ENCODE measurements around the gene COL5A3.
"Not testable (repeated sequence)": the region's sequence is repeated elsewhere in the genome, so short reads cannot be mapped to it uniquely, and the experiment has no call there.

COL5A3 gene

DNA sequence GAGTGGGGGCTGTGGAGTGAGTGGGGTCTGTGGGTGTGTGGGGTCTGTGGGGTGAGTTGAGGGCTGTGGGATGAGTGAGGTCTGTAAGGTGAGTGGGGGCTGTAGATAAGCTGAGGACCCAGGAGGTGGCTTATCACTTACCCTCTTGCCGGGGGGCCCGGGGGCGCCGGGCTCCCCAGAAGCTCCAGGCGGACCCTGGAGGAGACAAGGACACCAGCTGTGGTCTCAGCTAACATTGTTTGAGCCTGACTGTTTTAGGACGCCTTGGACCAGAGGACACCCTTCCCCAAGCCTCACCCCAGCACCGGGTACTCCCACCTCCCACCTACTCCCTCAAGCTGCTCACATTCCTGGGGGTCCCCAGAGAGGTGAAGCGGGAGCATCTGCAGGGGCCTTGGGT lies 39.8 kb downstream of the COL5A3 start:
- DNase-seq (ENCODE audit: low spot score), result no peak

DNA sequence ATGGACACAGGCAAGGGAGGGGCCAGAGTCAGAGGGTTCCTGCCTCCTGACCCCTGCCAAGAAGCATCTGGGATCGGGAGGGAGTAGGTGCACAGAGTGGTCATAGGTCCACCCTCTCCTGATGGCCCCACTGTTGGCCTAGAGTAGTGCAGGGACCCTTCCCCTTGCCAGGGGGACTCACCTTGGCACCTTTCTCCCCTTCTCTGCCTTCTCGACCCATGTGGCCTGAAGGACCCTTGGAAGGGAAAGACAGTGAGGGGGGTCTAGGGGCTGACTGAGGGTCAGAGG lies 40.7 kb downstream of the COL5A3 start:
- DNase-seq (ENCODE audit: low spot score), result no peak

DNA sequence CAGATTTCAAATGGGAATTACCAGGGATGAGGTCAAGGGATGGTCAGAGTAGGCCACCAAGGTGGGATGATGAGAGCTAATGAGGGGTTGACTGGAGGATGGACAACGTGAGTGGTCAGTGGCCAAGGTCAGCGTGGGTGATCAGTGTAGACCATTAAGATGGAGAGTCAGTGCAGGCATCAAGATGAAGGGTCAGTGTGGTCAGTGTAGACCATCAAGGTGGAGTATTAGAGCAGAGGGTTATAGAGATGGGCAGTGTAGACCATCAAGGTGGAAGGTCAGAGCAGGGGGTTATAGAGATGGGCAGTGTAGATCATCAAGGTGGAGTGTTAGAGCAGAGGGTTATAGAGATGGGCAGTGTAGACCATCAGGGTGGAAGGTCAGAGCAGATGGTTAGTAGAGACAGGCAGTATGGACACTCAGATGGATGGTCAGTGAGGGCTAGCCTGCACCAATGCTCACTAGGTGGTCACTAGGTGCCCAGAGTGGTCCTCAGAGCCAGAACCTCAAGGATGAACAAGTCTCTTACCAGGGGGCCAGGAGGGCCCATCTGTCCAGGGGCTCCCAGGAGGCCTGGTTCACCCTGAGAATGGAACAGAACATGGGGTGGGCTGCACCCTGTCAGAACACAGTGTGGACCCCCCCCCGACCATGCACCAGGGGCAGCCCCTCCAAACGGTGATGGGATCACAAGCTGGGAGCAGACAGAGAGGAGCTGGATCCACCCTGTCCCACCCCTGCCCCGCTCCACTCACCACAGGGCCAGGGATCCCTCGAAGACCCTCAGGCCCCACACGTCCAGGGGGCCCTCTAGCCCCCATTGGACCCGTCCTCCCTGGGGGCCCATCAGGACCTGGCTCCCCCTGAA lies 41.2 kb downstream of the COL5A3 start:
- no peak for DNase-seq (ENCODE audit: low spot score)

DNA sequence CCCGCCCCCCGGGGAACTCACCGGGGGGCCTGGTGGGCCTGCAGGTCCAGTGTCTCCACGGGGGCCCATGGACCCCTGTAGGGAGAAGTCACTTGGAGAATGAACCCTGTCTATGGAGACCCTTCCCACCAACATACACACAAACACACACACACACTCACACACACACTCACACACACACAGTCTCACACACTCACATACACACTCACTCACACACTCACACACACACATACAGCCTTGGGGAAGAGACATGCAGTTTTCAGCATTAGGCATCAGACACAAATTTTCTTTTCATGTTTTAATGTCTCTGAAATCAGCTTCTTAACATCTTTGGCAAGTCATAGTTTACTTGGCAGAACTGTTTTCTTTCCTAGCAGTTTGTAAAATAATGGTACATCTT lies 43.0 kb downstream of the COL5A3 start:
- no peak for DNase-seq (ENCODE audit: low spot score)

DNA sequence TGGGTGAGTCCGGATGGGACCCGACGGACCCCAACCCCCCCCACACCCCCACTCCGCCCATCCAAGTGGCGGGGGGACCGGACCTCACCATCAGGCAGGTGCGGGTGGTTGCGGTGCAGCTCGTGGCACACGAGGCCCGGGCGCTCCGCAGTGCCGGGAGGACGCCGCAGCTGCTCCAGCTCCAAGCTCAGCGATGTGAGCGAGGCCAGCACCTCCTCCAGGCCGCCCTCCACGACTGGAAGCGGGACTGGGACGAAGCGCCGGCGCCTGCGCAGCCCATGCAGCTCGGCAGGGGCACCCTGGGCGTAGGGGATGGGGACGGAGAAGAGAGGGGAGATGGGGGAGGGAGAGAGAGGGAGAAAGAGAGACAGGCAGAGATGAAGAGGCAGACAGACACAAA lies 43.9 kb downstream of the COL5A3 start:
- DNase-seq (ENCODE audit: low spot score), result no peak

DNA sequence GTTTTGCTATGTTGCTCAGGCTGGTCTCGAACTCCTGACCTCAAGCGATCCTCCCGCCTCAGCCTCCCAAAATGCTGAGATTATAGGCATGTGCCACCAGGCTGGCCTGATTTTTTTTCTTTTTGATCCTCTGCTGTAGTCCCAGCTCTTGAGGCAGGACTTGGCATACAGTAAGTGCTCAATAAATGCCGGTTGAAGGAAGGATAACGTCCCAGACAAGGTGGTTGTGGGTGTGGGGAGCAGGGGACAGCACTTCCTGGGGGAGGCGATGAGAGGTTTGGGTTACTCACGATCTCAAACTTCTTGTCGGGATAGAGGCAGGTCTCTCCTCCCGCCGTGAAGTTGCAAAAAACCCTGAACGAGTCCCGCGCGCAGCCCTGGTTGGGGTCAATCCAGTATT lies 44.3 kb downstream of the COL5A3 start:
- DNase-seq (ENCODE audit: low spot score), result no peak

DNA sequence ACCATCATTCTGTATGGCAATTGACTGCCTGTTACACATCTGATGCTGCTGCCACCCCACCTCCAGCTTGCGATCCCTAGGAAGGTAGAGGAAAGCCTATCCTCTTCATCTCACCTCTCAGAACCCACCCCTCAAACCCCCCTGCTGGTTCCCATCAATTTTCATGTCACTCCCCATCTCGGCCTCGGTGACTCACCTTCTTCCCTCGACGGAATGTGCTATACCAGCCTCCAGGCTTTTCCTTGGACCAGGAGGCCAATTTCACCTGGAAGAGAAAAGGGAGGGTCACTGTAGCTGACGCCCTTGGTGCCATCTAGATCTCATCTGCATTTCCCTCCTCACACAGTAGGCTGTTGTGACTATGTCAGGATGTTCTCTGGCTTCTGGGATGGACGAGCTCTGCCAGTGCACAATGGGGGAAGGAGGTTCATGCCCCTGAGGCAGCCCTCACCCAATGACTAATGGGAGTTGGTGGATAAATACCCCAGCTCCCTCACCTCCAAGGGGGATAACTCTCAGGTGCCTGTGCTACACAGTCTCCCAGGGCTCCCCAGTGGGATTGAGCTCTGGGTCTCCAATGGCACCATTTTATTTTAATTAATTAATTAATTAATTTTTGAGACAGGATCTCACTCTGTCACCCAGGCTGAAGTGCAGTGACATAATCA lies 47.5 kb downstream of the COL5A3 start:
- DNase-seq (ENCODE audit: low spot score), result no peak

DNA sequence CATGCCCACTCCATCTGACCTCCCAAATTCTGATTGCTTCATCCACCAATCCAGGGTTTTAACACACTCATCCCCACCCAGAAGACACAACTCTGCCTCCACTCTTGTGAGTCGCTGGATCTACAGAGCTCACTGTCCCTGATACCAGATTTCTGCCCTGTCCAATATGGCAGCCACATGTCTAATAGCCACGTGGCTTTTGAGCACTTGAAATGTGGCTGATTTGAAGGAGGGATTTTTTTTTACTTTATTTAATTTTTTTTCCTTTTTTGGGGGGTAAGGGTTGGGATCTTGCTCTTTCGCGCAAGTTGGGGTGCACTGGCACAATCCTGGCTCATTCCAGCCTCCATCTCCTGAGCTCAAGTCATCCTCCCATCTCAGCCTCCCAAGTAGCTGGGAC lies 49.2 kb downstream of the COL5A3 start:
- DNase-seq (ENCODE audit: low spot score), result no peak

DNA sequence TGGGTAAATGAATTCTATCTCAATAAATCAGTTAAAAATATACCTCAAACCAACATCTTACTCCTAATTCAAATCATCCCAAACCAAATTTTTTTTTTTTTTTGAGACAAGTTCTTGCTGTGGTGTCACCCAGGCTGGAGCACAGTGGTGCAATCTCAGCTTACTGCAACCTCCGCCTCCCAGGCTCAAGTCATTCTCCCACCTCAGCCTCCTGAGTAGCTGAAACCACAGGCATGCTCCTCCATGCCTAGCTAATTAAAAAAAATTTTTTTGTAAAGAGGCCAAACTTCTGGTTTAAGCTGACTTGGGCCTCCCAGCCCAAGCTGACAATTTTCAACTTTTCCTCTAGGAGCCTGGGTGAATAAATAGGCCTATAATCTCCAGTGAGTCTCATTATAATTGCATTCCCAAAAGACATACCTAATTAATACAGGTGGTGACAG lies 51.9 kb downstream of the COL5A3 start:
- no peak for DNase-seq (ENCODE audit: low spot score)

DNA sequence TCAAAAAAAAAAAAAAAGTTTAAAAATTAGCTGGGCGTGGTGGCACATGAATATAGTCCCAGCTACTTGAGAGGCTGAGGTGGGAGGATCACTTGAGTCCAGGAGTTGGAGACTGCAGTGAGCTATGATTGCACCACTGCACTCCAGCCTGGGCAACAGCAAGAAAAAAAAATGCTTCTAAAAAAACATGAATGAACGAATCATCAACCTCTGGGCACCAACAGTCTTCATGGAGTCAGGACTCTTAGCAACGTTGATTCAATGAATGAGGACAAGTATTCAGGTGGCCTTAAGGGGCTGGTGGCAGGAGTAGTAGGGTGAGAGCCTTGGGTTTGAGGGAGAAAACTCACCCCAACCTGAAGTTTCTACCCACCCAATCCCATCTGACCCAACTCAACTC lies 53.3 kb downstream of the COL5A3 start:
- DNase-seq (ENCODE audit: low spot score), result no peak

DNA sequence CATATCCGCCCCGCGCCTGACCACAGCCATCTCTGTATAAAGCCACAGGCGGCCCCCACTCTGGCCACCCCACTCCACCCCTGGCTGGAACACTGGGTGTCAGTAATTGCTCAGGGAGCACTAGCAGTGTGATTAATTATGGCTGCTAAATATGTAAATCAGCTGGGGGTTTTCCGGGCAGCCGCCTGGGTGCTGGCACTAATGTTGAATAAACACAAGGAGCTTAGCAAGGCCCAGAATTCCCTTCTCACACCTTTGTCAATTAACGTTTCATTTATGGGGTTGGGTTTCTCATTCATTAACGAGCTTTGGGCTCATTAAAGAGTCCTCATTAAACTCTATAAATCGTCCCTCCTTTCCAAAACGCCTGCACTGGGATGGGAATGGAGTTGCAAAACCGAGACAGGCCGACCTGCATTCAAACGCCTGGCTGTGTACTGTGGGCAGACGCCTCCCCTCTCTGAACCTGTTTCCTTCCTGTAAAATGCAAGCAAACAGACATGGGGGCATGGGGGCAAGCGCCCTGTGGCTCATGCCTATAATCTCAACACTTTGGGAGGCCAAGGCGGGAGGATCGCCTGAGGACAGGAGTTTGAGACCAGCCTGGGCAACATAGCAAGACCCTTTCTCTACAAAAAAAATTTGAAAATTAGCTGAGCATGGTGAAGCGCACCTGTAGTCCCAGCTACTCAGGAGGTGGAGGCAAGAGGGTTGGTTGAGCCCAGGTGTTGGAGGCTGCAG lies 56.3 kb downstream of the COL5A3 start:
- DNase-seq (ENCODE audit: low spot score), result no peak

DNA sequence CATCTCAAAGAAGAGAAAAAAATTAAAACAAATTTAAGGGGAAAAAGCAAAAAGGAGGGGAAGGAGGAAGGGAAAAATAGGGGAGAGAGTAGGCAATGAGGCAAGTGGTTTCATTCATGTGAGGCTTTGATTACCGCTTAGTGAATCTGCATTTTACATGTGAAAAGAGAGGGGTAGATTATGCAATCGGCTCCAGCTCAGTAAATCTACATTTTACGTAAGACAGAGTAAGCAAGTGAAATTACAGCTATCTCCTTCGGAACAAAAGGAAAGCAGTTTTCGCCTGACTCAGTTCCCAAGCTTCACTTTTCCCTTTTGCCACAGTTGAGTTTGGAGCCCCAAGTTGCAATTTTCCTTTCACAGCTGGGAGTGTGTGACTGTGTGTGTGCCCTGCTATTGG lies 58.0 kb downstream of the COL5A3 start:
- DNase-seq (ENCODE audit: low spot score), result no peak

DNA sequence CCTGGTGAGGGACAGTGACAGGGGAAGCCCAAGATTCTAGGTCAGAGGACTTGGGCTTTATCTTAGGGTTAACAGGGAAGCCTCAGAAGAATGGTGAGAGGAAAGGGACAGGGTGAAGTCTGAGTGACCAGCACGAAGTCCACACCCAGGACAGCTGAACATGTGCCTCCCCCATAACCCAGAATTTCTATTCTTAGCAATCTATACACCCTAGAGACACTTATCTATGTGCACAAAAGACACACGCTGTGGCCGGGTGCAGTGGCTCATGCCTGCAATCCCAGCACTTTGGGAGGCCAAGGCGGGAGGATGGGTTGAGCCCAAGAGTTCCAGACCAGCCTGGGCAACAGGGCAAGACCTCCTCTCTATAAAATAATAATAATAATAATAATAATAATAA lies 62.9 kb downstream of the COL5A3 start:
- DNase-seq (ENCODE audit: low spot score), result no peak

DNA sequence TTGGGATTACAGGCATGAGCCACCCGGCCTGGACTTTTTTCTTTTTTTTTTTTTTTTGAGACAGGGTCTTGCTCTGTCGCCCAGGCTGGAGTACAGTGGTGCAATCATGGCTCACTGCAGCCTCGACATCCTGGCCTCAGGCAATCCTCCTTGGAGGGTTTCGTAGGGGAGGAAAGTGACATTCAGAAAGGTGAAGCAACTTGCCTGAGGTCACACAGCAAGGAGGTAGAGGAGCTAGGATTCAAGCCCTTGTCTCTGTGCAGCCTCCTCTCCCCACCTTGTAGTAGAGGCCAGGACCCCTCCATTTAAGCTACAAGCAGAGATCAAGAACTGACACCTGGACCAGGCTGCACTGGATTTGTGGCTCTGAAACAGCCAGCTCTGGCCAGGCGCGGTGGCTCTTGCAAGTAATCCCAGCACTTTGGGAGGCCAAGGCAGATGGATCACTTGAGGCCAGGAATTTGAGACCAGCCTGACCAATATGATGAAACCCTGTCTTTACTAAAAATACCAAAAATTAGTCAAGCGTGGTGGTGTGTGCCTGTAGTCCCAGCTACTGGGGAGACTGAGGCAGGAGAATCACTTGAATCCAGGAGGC lies 63.7 kb downstream of the COL5A3 start:
- DNase-seq (ENCODE audit: low spot score), result not testable (repeated sequence)

DNA sequence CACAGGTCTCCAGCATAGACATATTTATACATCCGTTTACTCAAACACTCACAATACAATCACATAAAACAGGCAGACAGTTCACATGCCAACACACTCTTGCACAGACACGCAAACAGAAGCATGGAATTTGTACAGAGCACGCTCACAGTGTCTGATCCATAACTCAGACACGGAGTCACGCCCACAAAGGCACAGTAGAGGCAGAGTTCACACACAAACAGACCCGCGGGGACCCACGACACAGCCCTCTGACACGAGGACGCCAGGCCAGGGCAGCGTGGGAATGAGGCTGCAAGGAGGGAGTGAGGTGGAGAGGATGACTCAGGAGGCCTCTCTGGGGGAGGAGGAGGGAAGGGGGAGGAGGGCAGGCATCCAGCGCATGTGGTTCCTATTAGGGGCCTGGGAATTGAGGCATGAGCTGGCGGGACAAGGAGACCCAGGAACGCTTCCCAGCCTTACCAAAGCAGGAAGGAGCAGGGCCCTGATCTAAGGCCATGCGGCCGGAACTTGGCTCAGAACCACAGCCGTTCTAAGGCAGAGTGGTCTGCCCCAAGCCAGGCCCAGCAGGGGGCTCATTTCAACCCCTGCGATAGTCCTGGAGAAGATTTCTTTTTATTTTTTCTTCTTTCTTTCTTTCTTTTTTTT lies 64.9 kb downstream of the COL5A3 start:
- peak; percentile 76 for DNase-seq (ENCODE audit: low spot score)

DNA sequence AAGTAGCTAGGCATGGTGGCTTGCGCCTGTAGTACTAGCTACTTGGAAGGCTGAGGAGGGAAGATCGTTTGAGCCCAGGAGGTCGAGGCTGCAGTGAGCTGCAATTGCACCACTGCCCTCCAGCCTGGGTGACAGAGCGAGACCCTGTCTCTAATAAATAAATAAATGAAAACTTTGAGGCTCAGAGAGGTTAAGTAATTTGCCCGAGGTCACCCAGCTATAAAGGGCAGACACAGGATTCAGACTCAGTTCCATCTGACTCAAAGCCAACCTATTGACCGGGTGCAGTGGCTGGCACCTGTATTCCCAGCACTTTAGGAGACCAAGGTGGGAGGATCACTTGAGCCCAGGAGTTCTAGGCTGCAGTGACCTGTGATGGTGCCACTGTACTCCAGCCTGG lies 66.6 kb downstream of the COL5A3 start:
- no peak for DNase-seq (ENCODE audit: low spot score)

DNA sequence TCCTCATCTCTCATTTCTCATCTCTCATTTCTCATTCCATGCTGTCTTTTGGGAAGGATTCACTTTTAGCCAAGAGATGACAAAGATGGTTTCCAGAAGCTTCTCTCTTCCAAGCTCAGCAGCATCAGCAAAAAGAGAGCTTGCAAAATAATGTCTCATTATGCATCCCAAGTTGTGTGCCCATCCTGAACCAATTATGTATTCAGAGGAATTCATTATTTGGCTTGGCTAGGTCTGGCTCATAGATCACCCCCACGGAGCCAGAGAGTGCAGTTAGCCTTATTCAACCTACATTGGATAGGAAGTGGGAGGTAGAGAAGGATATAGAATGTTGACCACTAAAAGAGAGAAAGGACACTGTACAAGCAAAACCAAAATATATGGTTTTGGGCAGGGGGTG lies 68.6 kb downstream of the COL5A3 start:
- no peak for DNase-seq (ENCODE audit: low spot score)

DNA sequence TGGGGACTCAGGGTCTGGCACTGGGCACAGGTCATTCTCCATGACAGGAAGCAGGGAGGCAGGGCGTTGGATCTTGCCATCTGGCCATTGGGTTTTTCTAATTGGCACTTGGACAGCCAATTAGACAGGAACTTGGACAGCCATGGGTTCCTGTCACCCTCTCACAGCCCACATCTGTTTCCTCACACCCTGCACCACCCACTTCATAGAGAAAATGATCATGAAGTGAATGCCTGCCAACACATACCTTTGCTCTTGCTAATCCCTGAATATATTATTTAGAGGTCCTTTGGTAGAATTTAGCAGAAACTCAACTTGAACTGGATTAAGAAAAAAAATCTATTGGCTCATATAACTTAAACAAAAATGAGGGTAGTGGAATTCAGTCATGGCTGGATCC lies 69.1 kb downstream of the COL5A3 start:
- DNase-seq (ENCODE audit: low spot score), result no peak

DNA sequence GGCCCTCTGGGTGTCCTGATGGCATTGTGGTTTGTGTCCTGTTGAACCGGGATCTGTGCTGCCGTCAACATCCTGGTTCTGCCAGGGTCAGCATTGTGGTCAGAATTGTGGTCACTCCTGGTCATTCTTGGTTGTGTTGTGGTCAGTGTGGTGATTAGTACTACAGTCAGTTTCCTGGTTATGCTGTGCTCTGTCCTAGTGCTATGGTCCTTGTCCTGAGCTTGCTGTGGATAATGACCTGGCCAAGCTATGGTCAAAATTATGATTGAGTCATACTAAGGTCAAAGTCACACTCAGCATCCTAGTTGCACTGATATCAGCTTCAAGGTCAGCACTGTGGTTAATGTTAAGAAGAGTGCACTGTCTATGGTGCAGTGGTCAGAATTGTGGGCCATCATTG lies 69.5 kb downstream of the COL5A3 start:
- no peak for DNase-seq (ENCODE audit: low spot score)

DNA sequence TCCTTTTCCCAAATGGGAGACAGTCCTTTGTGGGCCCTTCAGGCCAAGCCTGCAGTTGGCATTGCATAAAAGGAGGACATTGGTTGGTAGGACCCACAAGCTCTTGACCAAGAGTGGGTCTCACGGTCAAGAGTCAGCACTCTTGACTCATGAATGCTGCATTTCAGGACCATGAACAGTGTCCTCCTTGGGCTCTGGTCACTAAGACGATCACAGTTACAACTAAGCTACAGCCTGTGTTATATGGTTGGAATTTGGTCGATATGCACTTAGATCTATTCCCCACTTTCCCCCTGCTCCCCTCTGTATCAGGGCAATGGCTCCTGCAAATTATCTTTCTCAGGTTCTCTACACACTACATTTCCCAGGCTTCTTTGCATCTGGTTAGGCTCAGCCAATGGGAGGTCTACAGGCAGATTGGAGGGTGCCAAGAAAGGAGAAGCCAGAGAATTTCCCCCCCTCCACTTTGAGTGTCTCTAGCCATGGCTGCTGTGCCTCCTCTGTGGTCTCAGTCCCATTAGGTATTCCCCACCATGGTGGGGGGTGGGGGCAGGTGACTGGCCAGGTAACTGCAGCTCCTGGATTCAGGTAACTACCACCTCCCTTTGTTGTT lies 70.9 kb downstream of the COL5A3 start:
- peak; percentile 34 for DNase-seq (ENCODE audit: low spot score)

DNA sequence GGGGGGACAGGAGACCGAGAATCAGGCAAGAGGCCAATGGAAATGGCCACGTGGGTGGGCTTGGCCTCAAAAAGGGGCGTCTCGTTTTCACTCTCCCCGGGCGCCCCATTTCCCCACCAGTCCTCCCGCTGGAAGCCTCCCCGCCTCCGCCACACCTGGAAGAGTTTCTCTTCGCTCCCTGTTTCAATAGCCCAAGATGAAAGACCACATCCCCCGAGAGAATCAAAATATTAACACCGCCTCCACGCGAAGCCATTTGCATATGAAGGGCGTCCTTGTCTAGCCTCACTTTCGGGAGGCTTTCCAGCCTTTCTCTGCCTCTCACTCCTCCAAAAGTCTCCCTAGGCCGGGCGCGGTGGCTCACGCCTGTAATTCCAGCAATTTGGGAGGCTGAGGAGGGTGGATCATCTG lies 73.3 kb downstream of the COL5A3 start:
- DNase-seq (ENCODE audit: low spot score), result no peak
